IPS DF 4.7 (cell line): ENCODE measurements around the gene LAMA3.

Experiments used
- DNase-seq: peaks from one replicate; pipeline ENCODE4 v3.0.0-alpha.2; 2013; ENCODE audit warnings: low spot score; ENCODE audit errors: extremely low read depth

The LAMA3 gene

GRCh38 chr18:23875966-23876895, 187.0 kb downstream of the LAMA3 start:
- no peak for DNase-seq

- DNase-seq = no peak
These were observed 187.7 kb downstream of the LAMA3 start for GRCh38 chr18:23876921-23877320.

DNA sequence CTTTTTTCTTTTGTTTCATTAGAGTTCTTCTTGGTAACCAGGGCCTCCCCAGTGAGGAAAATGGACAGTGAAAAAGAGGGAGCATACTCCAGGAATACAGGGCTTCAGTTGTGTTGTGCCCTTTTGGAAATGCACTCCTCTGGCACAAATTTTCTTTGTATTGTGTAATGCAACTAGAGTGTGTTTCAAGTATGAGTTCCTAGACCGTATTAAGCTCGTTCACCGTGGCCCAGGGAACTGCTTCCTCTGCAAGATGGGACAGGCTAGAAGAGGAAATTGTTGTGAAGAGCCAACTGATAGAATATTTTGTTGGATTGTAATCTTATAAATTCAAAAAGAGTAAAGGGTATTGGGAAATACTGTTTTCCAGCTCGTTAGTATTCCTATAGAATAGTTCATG, 188.1 kb downstream of the LAMA3 start:
- DNase-seq = no peak

DNA sequence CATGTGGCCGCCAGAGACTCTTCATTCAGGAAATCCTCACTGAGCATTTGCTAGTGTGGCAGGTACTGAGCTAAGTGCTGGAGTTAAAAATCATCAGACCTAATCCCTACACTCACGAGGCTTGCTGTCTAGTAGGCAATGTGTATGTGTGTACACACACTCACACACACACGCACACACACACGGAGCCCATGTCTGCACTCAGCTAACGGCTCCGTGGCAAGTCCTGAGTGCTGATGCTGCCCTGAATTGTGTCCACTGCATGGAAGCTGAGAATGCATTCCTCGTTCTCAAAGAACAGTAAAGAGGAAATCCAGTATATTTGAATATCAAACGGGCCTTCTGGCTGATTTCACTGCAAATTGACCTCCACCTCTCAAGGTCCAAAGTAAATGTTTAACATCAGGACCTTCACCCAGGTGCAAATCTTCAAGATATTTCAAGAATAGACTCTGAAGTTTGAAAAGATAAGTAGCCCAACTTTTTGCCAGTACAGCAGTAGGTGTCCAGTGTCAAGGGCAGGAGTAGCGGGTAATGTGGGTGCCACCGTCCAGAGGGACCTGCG, 189.2 kb downstream of the LAMA3 start:
- DNase-seq = no peak

DNA sequence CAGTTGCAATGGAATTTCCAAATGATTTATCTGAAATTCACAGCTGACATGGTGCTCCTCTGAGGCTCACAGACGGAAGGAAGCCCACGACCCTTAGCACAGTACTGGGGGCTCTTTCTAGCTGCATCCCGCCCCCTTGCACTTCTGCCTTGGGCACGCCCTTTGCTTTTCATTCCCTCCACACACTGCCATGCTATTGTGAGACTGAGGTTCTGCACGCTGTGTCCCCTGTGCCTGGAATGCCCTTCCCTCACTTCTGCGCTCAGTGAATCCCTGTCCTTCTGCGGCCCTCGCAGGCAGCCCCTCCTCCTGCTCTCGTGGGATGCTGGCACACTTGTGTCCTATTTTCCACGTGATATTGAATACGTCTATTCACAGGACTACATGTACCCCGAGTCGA, 189.9 kb downstream of the LAMA3 start:
- DNase-seq = no peak

DNA sequence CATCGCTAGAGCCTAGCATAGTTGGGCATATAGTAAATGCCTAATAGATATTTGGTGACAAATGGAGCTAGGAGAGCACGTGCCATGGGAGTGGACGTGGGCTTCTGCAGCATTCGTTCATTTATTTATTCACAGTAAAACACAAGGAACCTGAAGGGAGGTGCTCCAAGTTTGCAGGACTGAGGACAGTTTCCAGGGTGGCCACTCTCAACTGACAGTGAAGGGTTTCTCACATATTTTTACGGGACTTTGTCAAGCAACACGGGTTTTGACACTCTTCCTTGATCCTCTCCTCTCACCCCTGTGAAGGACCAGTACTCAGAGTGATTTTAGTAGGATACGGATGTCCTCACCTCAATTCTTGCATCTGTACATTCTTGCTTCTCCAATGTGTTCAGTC, 190.3 kb downstream of the LAMA3 start:
- no peak for DNase-seq

- DNase-seq = no peak
These were observed 190.8 kb downstream of the LAMA3 start for GRCh38 chr18:23879966-23880565.

DNA sequence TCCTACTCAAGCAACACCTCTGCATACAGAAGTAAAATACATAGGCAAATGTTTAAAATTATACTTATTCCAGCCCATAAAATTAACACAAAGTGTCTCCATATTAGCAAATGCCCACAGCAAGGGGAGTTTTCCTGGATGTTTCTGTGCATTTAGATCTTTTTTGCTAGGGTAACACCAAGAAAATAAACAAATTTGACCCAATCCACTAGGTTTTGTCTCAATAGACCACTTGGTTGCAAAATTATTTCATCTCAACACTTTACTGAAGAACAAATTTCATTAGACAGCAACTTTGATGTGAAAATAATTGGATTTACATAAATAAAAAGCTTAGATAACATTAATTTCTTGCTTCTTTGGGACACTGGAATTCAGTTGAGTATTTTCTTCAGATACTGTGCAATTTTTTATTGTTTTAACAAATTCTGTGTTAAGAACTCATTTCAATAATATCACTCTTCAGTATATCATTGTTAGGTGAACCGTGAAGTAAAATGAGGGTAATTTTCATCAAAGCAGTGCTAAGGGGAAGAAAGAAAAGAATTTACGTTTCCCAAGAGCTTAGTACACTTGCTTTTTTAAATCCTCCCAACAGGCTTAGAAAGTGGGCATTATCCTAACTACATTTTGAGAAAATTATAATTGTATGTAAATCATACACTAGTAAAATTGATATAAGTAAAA, 191.8 kb downstream of the LAMA3 start:
- DNase-seq = no peak

DNA sequence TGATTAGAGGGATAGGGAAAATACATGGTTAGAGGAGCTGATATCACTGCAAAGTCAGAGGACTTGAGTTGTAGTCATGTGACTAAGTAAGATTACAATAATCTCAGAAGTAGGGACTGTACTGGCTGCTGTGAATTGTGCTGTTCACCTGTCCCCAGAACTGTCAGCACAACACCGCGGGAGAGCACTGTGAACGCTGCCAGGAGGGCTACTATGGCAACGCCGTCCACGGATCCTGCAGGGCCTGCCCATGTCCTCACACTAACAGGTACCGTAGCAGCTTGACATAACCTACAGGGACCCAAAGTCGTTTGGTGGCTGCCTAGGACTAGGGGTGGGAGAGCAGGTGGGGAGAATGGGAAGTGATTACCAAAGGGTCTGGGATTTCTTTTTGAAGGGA, 192.5 kb downstream of the LAMA3 start:
- no peak for DNase-seq

GRCh38 chr18:23882616-23883276, 193.5 kb downstream of the LAMA3 start:
- DNase-seq = no peak

- no peak for DNase-seq
These were observed 194.1 kb downstream of the LAMA3 start for GRCh38 chr18:23883277-23883790.

DNA sequence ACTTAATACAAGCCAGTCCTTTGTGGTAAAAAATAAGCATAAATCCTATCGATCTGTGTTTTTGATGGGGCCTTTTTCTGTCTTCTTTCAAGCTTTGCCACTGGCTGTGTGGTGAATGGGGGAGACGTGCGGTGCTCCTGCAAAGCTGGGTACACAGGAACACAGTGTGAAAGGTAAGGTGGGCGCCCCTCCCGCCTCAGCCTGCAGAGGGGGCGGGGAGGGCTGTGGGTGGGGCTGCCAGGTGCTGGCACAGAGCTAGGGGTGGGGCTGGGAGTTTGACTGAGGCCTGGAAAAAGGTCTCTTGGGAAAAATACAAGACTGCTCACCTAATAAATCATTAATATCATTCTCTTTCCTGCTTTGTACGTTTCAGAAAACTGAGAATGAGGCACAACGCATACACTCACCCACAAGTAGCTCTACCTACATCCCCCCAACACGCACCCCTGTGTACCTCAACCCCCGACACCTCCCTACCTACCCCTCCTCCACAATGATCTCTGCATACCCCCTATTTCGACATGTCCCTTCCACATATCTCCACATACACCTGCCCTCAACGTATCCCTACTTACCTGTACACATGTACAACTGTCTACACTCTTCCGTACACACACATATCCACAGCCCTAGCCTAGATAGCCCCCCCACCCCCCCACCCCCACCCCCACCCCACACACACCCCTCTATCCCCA, 195.6 kb downstream of the LAMA3 start:
- no peak for DNase-seq

DNA sequence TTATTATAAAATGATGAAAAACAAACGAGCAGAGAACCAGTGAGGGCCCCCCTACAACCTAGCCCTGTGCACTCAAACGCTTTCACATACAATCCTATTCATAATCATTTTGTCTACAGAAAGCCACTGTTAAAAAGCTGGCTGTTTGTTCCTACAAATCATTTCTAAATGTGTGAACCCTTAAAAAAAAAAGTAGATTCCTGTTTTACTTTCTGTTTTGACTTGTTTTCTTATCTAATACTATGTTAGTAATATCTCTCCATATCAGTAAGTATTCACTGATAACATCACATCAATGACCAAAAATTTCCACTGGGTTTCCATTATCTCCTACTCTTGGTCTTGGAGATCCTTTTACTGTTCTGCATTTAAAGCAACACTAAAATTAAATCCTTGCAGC, 196.5 kb downstream of the LAMA3 start:
- no peak for DNase-seq

- no peak for DNase-seq
These were observed 197.8 kb downstream of the LAMA3 start for GRCh38 chr18:23887035-23887434.

- DNase-seq = no peak
These were observed 198.2 kb downstream of the LAMA3 start for GRCh38 chr18:23887493-23887892.

DNA sequence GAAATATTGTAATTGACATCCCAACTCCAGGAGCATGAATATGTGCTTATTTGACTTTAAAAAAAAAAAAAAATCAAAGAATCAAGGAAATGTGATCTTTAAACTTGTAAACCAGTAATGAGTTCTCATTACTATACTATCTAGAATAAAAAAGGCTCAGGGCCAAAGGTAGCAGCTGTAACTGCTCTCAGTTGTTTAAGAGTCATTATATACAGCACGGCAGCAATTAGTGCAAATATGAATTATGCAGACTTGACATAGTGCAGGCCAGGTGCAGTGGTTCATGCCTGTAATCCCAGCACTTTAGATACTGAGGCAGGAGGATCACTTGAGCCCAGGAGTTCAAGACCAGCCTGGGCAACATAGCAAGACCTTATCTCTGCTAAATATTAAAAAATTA, 199.6 kb downstream of the LAMA3 start:
- no peak for DNase-seq

DNA sequence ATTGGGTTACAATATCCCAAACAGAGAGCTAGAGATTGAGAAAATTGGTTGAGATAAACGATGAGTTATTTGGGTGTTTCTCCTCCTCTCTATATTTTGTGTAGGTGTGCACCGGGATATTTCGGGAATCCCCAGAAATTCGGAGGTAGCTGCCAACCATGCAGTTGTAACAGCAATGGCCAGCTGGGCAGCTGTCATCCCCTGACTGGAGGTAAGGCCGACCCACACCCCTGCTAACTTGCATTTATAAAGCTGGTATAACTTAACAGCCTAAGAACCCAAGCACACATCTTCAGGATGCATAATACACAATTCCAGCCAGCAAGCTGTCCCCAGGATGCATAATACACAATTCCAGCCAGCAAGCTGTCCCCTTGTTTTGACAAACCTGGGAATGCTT, 200.7 kb downstream of the LAMA3 start:
- no peak for DNase-seq

DNA sequence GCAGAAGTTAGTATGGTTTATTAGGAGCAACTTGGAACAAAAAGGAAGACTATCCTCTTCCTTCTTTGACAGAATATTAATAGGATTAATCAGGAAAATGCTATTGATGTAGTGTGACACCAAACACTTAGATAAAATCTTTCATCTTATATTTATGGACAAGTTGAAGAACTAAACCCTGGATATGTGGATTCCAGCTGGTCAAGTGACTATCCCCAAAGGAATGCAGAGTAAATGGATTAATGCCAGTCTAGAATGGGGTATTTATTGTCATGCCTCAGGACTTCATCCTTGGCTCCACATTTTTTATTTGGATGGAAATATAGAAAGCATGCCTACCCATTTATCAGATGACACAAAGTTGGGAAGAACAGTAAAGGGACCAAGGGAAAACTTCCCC, 201.3 kb downstream of the LAMA3 start:
- no peak for DNase-seq

GRCh38 chr18:23893653-23894052, 204.4 kb downstream of the LAMA3 start:
- no peak for DNase-seq

DNA sequence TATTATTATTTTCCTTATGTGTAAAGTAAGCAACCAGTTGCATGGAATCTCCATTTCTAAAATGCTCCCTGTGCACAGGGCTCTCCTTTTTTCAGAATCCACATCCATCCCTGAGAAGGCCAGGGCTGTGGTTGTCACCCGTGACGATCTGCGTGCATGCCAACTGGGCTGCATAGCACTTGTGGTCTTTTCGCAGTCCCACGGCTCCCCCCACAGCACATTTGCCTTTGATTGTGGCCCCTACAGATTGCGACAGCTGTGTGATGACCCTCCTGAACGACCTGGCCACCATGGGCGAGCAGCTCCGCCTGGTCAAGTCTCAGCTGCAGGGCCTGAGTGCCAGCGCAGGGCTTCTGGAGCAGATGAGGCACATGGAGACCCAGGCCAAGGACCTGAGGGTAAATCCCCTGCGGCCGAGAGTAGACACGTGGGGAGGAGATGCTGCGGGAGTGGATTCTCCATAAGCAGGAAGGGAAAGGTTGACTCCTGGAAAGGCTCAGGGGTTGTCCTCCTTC, 205.5 kb downstream of the LAMA3 start:
- no peak for DNase-seq
